ENCODE measurements around the gene TTC17. TPM values are rescaled to one million over a fixed set of nuclear protein-coding genes. Genes with fewer than 3 reads are reported as not detected.

The TTC17 gene
- total RNA-seq, 1 donor, result 77.4 TPM

DNA sequence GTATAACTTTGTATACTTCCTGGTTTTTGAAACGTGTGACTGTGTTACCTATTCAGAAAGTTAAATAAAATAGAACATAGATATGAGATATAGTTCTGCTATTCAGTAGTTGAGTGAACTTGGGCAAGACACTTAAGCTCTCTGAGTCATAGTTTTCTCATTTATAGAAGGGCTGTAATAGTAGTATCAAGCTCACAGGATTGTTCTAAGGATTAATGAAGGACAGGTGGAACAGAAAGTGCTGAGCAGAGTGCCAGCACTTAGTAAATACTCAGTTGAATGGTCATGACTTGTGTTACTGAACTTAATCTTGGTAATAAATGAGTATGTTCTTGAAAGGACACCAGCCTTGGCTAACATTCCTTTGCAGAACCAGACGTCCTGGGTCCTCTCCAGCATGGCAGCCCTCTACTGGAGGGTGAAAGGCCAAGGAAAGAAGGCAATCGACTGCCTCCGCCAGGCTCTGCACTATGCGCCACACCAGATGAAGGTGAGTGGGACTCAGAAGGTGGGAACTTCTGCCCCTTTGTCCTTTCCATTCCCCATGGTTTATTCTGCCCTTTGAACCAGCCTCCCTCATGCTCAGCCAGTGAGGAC, 131.2 kb downstream of the TTC17 start:
- Histone ChIP-seq H3K36me3 (ENCODE audit: insufficient read depth, low read length) (peaks cover 35% of the 10 kb centered on the region), H3K79me2 (ENCODE audit: insufficient read depth, low read length) (no peaks in the 10 kb centered on the region), H3K4me3 (ENCODE audit: insufficient read depth, low read length) (no peak overlapping the region), H4K20me1 (ENCODE audit: insufficient read depth, low read length) (no peaks in the 10 kb centered on the region), H3K4me1 (ENCODE audit: insufficient read depth, low read length) (no peaks in the 10 kb centered on the region), H2AFZ (ENCODE audit: low read length) (no peak overlapping the region), H3K27ac (ENCODE audit: low read depth, low read length) (no peak overlapping the region), H3K27me3 (ENCODE audit: insufficient read depth, low read length) (no peaks in the 10 kb centered on the region), H3K4me2 (ENCODE audit: insufficient read depth, low read length) (no peak overlapping the region), H3K9me3 (ENCODE audit: low read depth, low read length) (no peaks in the 10 kb centered on the region)
- TF ChIP-seq, protein P1, sequence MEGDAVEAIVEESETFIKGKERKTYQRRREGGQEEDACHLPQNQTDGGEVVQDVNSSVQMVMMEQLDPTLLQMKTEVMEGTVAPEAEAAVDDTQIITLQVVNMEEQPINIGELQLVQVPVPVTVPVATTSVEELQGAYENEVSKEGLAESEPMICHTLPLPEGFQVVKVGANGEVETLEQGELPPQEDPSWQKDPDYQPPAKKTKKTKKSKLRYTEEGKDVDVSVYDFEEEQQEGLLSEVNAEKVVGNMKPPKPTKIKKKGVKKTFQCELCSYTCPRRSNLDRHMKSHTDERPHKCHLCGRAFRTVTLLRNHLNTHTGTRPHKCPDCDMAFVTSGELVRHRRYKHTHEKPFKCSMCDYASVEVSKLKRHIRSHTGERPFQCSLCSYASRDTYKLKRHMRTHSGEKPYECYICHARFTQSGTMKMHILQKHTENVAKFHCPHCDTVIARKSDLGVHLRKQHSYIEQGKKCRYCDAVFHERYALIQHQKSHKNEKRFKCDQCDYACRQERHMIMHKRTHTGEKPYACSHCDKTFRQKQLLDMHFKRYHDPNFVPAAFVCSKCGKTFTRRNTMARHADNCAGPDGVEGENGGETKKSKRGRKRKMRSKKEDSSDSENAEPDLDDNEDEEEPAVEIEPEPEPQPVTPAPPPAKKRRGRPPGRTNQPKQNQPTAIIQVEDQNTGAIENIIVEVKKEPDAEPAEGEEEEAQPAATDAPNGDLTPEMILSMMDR (IDR thresholded peaks at IDR 0.05; ENCODE audit: extremely low read depth, low read depth, low read length), result no peak
- no peak for DNase-seq (ENCODE audit: insufficient read length, low spot score, missing footprints)

GRCh38 chr11:43492701-43493100, 134.0 kb downstream of the TTC17 start:
- H3K4me2 ChIP-seq (ENCODE audit: insufficient read depth, low read length), result no peak overlapping the region
- no peak overlapping the region for H3K27ac ChIP-seq (ENCODE audit: low read depth, low read length)
- TF ChIP-seq, protein P1 (IDR thresholded peaks at IDR 0.05; ENCODE audit: extremely low read depth, low read depth, low read length), result no peak
- no peak overlapping the region for H2AFZ ChIP-seq (ENCODE audit: low read length)
- no peak overlapping the region for H3K4me3 ChIP-seq (ENCODE audit: insufficient read depth, low read length)
- H3K27me3 ChIP-seq (ENCODE audit: insufficient read depth, low read length), result no peaks in the 10 kb centered on the region
- H3K36me3 ChIP-seq (ENCODE audit: insufficient read depth, low read length), result peaks cover 29% of the 10 kb centered on the region
- no peak for DNase-seq (ENCODE audit: insufficient read length, low spot score, missing footprints)
- H3K4me1 ChIP-seq (ENCODE audit: insufficient read depth, low read length), result no peaks in the 10 kb centered on the region
- H3K79me2 ChIP-seq (ENCODE audit: insufficient read depth, low read length), result no peaks in the 10 kb centered on the region
- no peaks in the 10 kb centered on the region for H3K9me3 ChIP-seq (ENCODE audit: low read depth, low read length)
- no peaks in the 10 kb centered on the region for H4K20me1 ChIP-seq (ENCODE audit: insufficient read depth, low read length)

GRCh38 chr11:43493431-43493830, 134.7 kb downstream of the TTC17 start:
- H3K27ac ChIP-seq (ENCODE audit: low read depth, low read length), result no peak overlapping the region
- H3K36me3 ChIP-seq (ENCODE audit: insufficient read depth, low read length), result peaks cover 29% of the 10 kb centered on the region
- H2AFZ ChIP-seq (ENCODE audit: low read length), result no peak overlapping the region
- no peak overlapping the region for H3K4me3 ChIP-seq (ENCODE audit: insufficient read depth, low read length)
- H3K9me3 ChIP-seq (ENCODE audit: low read depth, low read length), result no peaks in the 10 kb centered on the region
- no peak for DNase-seq (ENCODE audit: insufficient read length, low spot score, missing footprints)
- no peaks in the 10 kb centered on the region for H3K79me2 ChIP-seq (ENCODE audit: insufficient read depth, low read length)
- no peaks in the 10 kb centered on the region for H3K4me1 ChIP-seq (ENCODE audit: insufficient read depth, low read length)
- TF ChIP-seq, protein P1 (IDR thresholded peaks at IDR 0.05; ENCODE audit: extremely low read depth, low read depth, low read length), result no peak
- H4K20me1 ChIP-seq (ENCODE audit: insufficient read depth, low read length), result no peaks in the 10 kb centered on the region
- no peak overlapping the region for H3K4me2 ChIP-seq (ENCODE audit: insufficient read depth, low read length)
- no peaks in the 10 kb centered on the region for H3K27me3 ChIP-seq (ENCODE audit: insufficient read depth, low read length)

GRCh38 chr11:43497144-43497543, 138.4 kb downstream of the TTC17 start:
- Histone ChIP-seq H3K4me1 (ENCODE audit: insufficient read depth, low read length) (no peaks in the 10 kb centered on the region), H3K27ac (ENCODE audit: low read depth, low read length) (no peak overlapping the region), H3K9me3 (ENCODE audit: low read depth, low read length) (no peaks in the 10 kb centered on the region), H2AFZ (ENCODE audit: low read length) (no peak overlapping the region), H3K36me3 (ENCODE audit: insufficient read depth, low read length) (peaks cover 21% of the 10 kb centered on the region), H3K79me2 (ENCODE audit: insufficient read depth, low read length) (no peaks in the 10 kb centered on the region), H3K4me2 (ENCODE audit: insufficient read depth, low read length) (no peak overlapping the region), H3K4me3 (ENCODE audit: insufficient read depth, low read length) (no peak overlapping the region), H4K20me1 (ENCODE audit: insufficient read depth, low read length) (no peaks in the 10 kb centered on the region), H3K27me3 (ENCODE audit: insufficient read depth, low read length) (no peaks in the 10 kb centered on the region)
- DNase-seq (ENCODE audit: insufficient read length, low spot score, missing footprints), result no peak
- TF ChIP-seq, protein P1 (IDR thresholded peaks at IDR 0.05; ENCODE audit: extremely low read depth, low read depth, low read length), result no peak

Measured in osteoblast (primary cell).